HG03575 (cell line): Measurements from ENCODE around the gene SERBP1.

ENCODE experiments used
- ATAC-seq: cut with Tn5 transposase; IDR thresholded peaks from one replicate; pipeline ENCODE4 v1.9.1; 2021; ENCODE audit not compliant: unreplicated experiment, insufficient number of reproducible peaks, low FRiP score; ENCODE audit errors: extremely low read depth

The SERBP1 gene

GRCh38 chr1:67381154-67381553 is 49.0 kb downstream of the SERBP1 start:
- no peak for ATAC-seq

GRCh38 chr1:67377253-67377652 is 52.9 kb downstream of the SERBP1 start:
- ATAC-seq: no peak

GRCh38 chr1:67376381-67376780 is 53.8 kb downstream of the SERBP1 start:
- ATAC-seq: no peak

GRCh38 chr1:67372898-67373297 is 57.3 kb downstream of the SERBP1 start:
- ATAC-seq: no peak

- ATAC-seq: no peak
Observed at GRCh38 chr1:67372136-67372535, 58.1 kb downstream of the SERBP1 start.

- no peak for ATAC-seq
Observed at GRCh38 chr1:67371681-67372080, 58.5 kb downstream of the SERBP1 start.

- no peak for ATAC-seq
Observed at GRCh38 chr1:67371043-67371442, 59.2 kb downstream of the SERBP1 start.

GRCh38 chr1:67368046-67368514 is 62.1 kb downstream of the SERBP1 start:
- no peak for ATAC-seq

- ATAC-seq: no peak
Observed at GRCh38 chr1:67367370-67368045, 62.7 kb downstream of the SERBP1 start.

GRCh38 chr1:67361641-67362040 is 68.6 kb downstream of the SERBP1 start:
- no peak for ATAC-seq

- ATAC-seq: no peak
Observed at GRCh38 chr1:67359592-67359991, 70.6 kb downstream of the SERBP1 start.
